ENCODE data around the gene KCTD7.

- TF ChIP-seq CTCF (IDR thresholded peaks at IDR 0.05), result no peak
- TF ChIP-seq POLR2A (IDR thresholded peaks at IDR 0.05), result no peak
Measured at GRCh38 chr7:66629222-66630062, 761 bp downstream of the KCTD7 start.

Data from adrenal gland (tissue), 5 donors.